ENCODE data around the gene PRSS27.

PRSS27 gene

GRCh38 chr16:2710021-2710710, 9.9 kb downstream of the PRSS27 start:
- Histone ChIP-seq H3K9me2 (ENCODE audit: low read depth, low read length) (no peaks in the 10 kb centered on the region), H3F3A (ENCODE audit: insufficient read depth, low read length) (no peaks in the 10 kb centered on the region), H3K79me2 (ENCODE audit: insufficient read depth, low read length) (no peaks in the 10 kb centered on the region), H2AFZ (ENCODE audit: low read length) (no peak overlapping the region), H3K27me3 (ENCODE audit: insufficient read depth, low read length) (0 out of 2 replicates have a peak, but pooled peaks cover 9% of the 10 kb centered on the region), H3K4me2 (ENCODE audit: low read length) (no peak overlapping the region), H3K9ac (ENCODE audit: low read length) (no peak overlapping the region), H4K20me1 (ENCODE audit: insufficient read depth, low read length) (no peaks in the 10 kb centered on the region), H3K36me3 (ENCODE audit: insufficient read depth, low read length) (peaks cover 10% of the 10 kb centered on the region; the same call in 1 of the 2 replicates), H3K27ac (ENCODE audit: low read depth, low read length, poor library complexity, severe bottlenecking) (no peak overlapping the region), H3K4me3 (ENCODE audit: low read depth, low read length, poor library complexity, severe bottlenecking) (no peak overlapping the region), H3K9me3 (ENCODE audit: low read length) (no peaks in the 10 kb centered on the region), H3K4me1 (ENCODE audit: insufficient read depth, low read length, severe bottlenecking) (no peaks in the 10 kb centered on the region)
- TF ChIP-seq, protein P1, sequence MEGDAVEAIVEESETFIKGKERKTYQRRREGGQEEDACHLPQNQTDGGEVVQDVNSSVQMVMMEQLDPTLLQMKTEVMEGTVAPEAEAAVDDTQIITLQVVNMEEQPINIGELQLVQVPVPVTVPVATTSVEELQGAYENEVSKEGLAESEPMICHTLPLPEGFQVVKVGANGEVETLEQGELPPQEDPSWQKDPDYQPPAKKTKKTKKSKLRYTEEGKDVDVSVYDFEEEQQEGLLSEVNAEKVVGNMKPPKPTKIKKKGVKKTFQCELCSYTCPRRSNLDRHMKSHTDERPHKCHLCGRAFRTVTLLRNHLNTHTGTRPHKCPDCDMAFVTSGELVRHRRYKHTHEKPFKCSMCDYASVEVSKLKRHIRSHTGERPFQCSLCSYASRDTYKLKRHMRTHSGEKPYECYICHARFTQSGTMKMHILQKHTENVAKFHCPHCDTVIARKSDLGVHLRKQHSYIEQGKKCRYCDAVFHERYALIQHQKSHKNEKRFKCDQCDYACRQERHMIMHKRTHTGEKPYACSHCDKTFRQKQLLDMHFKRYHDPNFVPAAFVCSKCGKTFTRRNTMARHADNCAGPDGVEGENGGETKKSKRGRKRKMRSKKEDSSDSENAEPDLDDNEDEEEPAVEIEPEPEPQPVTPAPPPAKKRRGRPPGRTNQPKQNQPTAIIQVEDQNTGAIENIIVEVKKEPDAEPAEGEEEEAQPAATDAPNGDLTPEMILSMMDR (IDR thresholded peaks at IDR 0.05; ENCODE audit: low read length): no peak
- TF ChIP-seq EZH2 (IDR thresholded peaks at IDR 0.05; ENCODE audit: borderline replicate concordance, low read length): no peak

DNA sequence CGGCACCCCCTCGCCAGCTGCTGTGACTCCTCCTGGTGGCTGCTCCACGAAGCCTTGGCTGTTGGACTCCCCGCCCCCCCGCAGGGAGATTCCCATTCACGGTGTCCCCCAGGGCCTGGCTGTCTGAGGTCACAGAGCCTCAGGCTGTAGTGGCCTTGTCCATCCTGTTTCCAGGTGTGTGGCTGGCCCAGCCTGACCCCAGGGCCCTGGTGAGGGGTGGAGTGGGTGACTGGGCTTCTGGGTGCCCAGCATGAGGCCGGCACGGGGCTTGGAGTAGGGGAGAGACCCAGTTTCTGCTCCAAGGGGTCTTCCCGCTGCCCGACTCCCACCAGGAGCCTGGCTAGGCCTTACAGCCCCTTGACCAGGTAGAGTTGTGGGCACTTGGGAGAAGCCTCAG, 10.4 kb downstream of the PRSS27 start:
- TF ChIP-seq EZH2 (IDR thresholded peaks at IDR 0.05; ENCODE audit: borderline replicate concordance, low read length): no peak
- TF ChIP-seq, protein P1 (IDR thresholded peaks at IDR 0.05; ENCODE audit: low read length): no peak
- Histone ChIP-seq H3K27me3 (ENCODE audit: insufficient read depth, low read length) (0 out of 2 replicates have a peak, but pooled peaks cover 9% of the 10 kb centered on the region), H3K4me1 (ENCODE audit: insufficient read depth, low read length, severe bottlenecking) (no peaks in the 10 kb centered on the region)

DNA sequence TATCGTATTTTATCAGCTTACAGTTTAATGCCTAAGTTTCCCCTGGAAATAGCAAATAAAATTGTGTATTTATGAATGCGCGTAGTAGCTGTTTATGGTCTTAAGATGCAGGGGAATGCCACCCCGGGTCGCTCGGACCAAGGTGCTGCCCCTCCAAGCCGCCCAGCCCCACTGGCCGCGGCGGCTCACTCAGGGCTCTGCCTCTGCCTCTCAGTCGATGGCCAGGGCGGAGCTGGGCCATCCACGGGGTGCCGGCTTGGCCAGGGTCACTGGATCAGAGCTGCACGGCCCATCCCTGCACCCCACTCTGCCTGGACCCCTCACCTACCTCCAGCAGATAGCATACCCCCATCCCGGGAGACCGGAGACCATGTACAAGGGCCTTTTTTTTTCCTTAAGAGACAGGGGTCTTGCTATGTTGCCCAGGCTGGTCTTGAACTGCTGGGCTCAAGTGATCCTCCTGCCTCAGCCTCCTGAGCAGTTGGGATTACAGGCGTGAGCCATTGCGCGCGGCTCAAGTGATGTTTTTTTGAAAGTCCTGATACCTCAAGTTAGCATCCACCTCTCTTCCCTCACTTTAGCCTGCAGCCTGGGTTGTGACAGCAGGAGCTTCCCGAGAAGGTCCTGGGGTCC, 11.0 kb downstream of the PRSS27 start:
- Histone ChIP-seq H2AFZ (ENCODE audit: low read length) (no peak overlapping the region), H3K9me3 (ENCODE audit: low read length) (no peaks in the 10 kb centered on the region), H3K4me3 (ENCODE audit: low read depth, low read length, poor library complexity, severe bottlenecking) (no peak overlapping the region), H3K9me2 (ENCODE audit: low read depth, low read length) (no peaks in the 10 kb centered on the region), H3K27me3 (ENCODE audit: insufficient read depth, low read length) (0 out of 2 replicates have a peak, but pooled peaks cover 8% of the 10 kb centered on the region), H3K27ac (ENCODE audit: low read depth, low read length, poor library complexity, severe bottlenecking) (no peak overlapping the region), H3K4me1 (ENCODE audit: insufficient read depth, low read length, severe bottlenecking) (no peaks in the 10 kb centered on the region), H4K20me1 (ENCODE audit: insufficient read depth, low read length) (no peaks in the 10 kb centered on the region), H3K79me2 (ENCODE audit: insufficient read depth, low read length) (no peaks in the 10 kb centered on the region), H3K36me3 (ENCODE audit: insufficient read depth, low read length) (peaks cover 10% of the 10 kb centered on the region; the same call in 1 of the 2 replicates), H3K9ac (ENCODE audit: low read length) (no peak overlapping the region), H3K4me2 (ENCODE audit: low read length) (no peak overlapping the region), H3F3A (ENCODE audit: insufficient read depth, low read length) (no peaks in the 10 kb centered on the region)
- no peak for TF ChIP-seq EZH2 (IDR thresholded peaks at IDR 0.05; ENCODE audit: borderline replicate concordance, low read length)
- TF ChIP-seq, protein P1 (IDR thresholded peaks at IDR 0.05; ENCODE audit: low read length): no peak

More for the DNA sequence above, 10.4 kb downstream of the PRSS27 start:
- Histone ChIP-seq H3K9ac (ENCODE audit: low read length) (no peak overlapping the region), H3K9me2 (ENCODE audit: low read depth, low read length) (no peaks in the 10 kb centered on the region), H3F3A (ENCODE audit: insufficient read depth, low read length) (no peaks in the 10 kb centered on the region), H3K79me2 (ENCODE audit: insufficient read depth, low read length) (no peaks in the 10 kb centered on the region), H3K9me3 (ENCODE audit: low read length) (no peaks in the 10 kb centered on the region), H3K4me2 (ENCODE audit: low read length) (no peak overlapping the region), H3K27ac (ENCODE audit: low read depth, low read length, poor library complexity, severe bottlenecking) (no peak overlapping the region), H4K20me1 (ENCODE audit: insufficient read depth, low read length) (no peaks in the 10 kb centered on the region), H3K36me3 (ENCODE audit: insufficient read depth, low read length) (peaks cover 10% of the 10 kb centered on the region; the same call in 1 of the 2 replicates), H2AFZ (ENCODE audit: low read length) (no peak overlapping the region), H3K4me3 (ENCODE audit: low read depth, low read length, poor library complexity, severe bottlenecking) (no peak overlapping the region)
